GM19351 (cell line): ENCODE measurements around the gene SREK1.

ENCODE experiments used
- ATAC-seq: cut with Tn5 transposase; IDR thresholded peaks from one replicate; pipeline ENCODE4 v1.9.1; 2021; ENCODE audit warnings: mild to moderate bottlenecking, moderate library complexity; ENCODE audit not compliant: unreplicated experiment

SREK1 gene

DNA sequence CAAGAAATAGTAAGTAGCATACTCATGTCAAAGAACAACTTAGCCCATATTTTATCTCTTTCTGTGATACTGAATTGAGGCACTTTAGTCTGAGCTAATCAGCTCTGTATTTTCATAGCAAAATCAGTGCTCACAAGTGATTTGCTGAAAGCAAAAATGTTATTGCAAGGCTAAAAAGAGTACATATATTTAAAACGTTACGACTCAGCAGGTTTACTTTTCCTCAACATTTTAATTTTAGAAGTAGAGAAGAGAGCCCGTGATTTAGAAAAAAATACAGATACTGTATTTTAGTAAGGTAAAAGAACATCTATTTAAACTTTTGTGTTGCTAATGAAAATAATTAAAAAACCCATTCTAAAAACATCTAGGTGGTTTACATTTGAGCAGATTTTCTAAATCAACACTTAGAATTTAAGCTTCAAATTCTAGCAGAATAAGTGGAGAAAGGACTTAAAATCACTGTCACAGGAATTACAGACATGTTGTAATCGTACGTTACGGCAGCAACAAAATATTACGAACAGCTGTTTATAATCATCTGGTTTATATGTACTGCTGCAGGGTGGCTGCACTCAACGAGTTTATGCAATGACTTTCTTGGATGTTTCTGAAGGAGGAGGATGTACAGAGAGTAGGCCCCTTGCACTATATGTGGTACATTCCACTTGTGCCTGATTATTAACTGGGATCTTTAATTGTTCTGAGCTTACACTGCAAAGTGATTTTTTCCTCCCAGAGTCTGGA, 20.1 kb downstream of the SREK1 start:
- no peak for ATAC-seq

DNA sequence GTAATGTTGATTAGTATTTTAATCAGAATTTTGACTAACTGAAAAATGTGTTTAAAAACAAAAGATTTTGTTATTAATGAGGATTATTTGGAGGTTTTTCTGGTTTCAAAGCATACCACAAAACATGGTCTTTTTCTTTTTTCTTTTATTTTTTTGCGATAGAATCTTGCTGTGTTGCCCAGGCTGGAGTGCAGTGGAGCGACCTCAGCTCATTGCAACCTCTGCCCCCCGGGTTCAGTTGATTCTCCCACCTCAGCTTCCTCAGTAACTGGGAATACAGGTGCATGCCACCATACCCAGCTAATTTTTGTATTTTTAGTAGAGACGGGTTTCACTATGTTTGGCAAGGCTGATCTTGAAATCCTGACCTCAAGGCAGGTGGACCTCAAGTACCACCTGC, 24.1 kb downstream of the SREK1 start:
- no peak for ATAC-seq

- peak; percentile 67 for ATAC-seq
Measured at GRCh38 chr5:66169534-66169933, 25.4 kb downstream of the SREK1 start.

DNA sequence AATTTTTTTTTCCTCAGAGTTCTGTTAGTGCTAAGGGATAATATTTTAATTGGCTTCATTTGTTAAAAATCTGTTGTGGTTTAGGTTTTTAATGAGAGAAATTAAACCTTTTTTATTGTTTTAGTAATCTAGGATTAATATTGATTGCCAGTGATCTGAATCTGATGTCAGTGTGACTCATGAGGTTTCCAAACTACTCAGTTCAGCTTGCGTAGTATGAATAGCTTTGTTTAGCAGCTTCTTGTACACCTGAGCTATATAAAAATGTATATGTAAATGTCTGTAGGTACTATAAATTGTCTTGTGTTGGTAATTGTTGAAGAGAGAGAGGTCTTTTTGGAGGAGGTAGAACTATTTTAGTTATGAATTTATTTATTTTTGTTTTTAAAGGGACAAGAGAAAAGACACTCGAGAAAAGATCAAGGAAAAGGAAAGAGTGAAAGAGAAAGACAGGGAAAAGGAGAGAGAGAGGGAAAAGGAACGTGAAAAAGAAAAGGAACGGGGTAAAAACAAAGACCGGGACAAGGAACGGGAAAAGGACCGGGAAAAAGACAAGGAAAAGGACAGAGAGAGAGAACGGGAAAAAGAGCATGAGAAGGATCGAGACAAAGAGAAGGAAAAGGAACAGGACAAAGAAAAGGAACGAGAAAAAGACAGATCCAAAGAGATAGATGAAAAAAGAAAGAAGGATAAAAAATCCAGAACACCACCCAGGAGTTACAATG, 26.3 kb downstream of the SREK1 start:
- ATAC-seq: no peak

- peak; percentile 62 for ATAC-seq
Measured at GRCh38 chr5:66171349-66172344, 27.5 kb downstream of the SREK1 start.

DNA sequence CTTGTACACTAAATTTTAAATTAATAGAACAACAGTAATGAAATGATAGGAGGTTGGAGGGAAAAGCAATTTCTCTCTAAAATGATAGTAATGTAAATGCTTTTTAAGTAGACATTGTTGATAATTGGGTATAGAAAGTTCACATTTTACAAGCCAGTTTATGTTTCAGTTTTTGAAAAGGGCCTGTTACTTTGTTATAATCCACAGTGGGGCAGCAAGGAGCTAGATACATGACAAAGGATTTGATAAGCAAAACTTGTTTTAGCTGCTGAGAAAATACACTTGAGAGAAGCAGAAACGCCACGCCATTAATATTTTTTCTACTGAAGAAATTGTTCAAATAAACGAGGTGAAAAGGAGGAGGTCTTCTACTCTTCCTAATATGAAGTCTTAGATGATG, 30.2 kb downstream of the SREK1 start:
- no peak for ATAC-seq

DNA sequence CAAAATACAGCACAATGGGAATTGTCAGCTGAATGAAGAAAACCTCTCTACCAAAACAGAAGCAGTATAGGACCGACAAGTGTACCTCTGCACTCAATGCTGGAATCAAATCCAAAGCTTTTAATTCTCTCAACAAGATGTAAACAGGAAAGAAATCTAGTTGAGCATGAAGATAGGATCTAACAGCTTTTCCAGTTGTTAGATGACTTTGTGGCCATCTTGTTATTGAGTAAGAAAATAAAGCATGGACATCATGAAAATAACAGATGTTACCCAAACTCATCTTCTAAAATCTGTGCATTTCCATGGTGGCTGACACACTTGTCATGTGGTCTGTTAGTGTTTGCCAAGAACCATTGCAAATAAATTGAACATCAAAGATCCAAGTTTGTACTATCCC, 34.7 kb downstream of the SREK1 start:
- no peak for ATAC-seq

DNA sequence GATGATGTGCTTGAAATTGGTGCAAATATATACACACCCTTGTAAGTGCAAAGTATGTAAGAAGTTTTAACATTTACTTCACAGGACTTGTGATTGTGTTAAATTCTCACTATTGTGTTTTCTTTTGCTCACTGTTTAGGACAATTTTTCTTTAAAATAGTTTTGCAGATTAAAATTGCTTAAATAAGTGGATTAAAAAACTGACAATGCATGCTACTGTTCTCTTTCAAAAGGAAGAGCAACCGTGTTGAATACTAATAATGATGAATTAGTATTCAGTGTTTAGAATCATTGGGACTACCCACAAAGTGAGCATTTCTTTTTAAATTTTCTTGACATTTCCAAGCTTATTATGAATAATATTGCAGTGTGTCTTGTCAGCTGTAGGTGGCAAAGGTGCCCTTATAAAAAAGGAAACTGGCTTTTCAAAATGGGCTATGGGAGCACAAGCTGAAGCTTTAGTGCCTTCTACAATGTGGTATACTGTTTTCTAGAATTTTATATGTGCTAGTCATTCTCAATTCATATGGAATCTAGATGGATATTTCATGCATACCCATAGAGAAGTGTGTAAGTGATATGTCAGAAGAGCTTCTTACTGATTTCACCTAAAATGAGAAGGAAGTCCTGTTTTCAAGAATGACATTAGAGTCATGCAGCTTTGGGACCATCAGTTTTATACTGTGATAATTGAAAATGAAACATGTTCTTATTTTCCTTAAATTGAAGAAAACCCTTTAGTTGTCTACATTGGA, 35.4 kb downstream of the SREK1 start:
- ATAC-seq: no peak

- ATAC-seq: no peak
Measured at GRCh38 chr5:66180282-66181155, 36.4 kb downstream of the SREK1 start.

- no peak for ATAC-seq
Measured at GRCh38 chr5:66186108-66186507, 42.0 kb downstream of the SREK1 start.

DNA sequence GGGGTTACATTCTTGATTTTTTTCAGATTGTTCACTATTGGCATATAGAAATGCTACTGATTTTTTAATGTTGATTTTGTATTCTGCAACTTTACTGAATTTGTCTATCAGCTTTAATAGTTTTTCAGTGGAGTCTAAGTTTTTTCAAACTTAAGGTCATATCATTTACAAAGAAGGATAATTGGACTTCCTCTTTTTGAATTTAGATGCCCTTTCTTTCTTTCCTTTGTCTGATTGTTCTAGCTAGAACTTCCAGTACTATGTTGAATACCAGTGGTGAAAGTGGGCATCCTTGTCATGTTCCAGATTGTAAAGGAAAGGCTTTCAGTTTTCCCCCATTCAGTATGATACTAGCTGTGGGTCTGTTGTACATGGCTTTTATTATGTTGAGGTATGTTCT, 49.3 kb downstream of the SREK1 start:
- no peak for ATAC-seq

DNA sequence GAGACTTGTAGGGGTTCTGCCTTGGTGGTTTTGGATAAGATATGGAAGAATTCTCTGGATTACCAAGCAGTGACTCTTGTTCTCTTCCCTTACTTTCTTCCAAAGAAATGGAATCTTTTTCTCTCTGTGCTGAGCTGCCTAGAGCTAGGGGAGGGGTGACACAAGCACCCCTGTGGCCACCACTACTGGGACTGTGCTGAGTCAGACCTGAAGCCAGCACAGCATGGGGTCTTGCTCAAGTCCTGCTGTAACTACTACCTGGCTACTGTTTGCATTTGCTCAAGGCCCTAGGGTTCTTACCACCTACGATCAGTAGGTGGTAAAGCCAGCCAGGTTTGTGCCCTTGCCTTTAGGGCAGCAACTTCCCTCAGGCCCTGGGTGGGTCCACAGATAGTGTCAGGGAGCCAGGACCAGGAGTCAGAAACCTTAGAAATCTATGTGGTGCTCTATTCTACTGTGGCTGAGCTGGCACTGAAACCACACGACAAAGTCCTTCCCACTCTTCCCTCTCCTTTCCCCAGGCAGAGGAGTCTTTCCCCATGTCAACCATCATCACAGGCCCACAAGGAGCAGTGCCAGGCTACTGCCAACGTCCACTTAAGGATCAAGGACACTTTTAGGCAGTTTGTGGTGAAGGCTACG, 53.8 kb downstream of the SREK1 start:
- ATAC-seq: no peak

DNA sequence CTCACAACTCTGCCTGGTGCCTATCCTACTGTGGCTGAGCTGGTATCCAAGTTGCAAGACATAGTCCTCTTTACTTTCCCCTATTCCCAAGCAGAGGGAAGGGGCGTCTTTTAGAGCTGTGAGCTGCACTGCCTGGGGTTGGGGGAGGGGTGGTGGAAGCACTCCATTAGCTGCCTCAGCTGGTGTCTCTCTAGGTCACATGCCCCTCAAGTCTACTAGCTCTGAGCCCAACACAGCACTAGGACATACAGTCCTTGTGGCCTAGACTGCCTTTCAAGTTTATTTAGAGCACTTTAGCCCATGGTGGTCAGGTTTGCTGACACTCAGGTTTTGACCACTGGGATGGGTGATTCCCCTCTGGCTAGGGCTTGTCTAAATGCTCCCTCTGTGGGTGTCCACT, 54.7 kb downstream of the SREK1 start:
- ATAC-seq: no peak

GRCh38 chr5:66203531-66203930, 59.4 kb downstream of the SREK1 start:
- no peak for ATAC-seq

GRCh38 chr5:66206465-66206864, 62.4 kb downstream of the SREK1 start:
- ATAC-seq: no peak

DNA sequence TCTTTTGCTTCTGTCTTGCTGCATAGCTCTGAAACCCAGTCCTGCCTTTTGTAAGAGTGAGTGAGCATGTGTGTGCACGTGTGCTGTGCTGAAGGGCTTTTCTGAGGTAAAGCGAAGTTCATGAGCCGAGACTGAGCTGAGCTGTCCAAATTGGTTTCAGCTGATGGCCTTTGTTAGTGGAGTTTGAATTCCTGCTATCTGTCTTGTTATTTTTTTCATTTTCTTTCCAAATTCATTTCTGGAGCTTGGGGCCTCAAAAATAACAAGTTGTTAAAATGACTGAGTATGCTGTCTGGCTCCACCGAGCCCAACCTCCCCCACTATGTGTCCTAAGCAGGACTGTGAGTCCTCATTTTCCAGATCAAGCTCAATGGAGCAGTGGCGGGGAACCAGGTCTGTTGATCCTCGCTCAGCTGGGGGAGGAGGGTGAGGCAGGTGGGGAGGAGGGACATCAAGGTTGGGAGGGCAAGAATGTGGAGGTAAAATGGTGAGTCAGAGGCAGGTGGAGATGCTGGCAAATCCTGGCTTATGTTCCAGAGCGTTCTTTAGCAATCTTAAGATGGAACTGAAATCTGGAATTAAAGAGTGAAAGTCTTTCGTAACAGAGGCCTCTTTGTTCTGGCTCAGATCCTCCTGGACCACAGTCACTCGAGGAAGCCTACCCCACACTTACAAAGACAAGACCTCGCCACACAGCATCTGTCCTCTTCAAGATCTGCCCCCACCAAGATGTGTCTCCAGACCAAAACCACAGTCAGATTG, 63.9 kb downstream of the SREK1 start:
- ATAC-seq: no peak

- ATAC-seq: no peak
Measured at GRCh38 chr5:66209350-66209749, 65.2 kb downstream of the SREK1 start.

DNA sequence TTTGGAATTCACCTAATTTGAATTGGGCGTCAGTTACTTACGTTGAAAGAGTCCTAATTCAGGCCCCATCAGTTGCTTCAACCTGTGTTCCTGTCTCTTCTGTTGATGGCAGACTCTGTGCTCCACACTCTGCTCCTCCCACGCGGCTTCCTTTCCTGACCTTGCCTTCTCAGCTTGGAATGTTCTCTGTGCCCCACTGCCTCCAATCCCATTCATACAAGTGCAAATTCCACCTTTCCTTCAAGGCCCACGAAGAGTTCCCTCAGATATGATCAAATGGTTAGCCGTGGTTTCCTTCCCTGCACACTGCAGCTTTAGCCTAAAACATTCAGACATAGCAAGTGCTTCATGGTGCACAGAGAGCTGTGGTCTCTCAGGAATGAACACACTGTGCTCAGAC, 65.7 kb downstream of the SREK1 start:
- ATAC-seq: no peak
